Trophoblast cell (in vitro differentiated cells and primary cell): ENCODE measurements around the gene SRGAP2B. TPM values are rescaled to one million over a fixed set of nuclear protein-coding genes. Genes with fewer than 3 reads are reported as not detected.
"Not testable (repeated sequence)": the region's sequence is repeated elsewhere in the genome, so short reads cannot be mapped to it uniquely, and the experiment has no call there.

Experiments used
- DNase-seq, 2 donors: peaks; one replicate each; pipeline ENCODE4 v3.0.0-alpha.2; 2016
- H2AFZ ChIP-seq: 2 replicates; pipeline ENCODE4 v1.6.1; 2013; ENCODE audit warnings: low read length, moderate library complexity, mild to moderate bottlenecking; ENCODE audit not compliant: insufficient read depth, poor library complexity
- H2AK5ac ChIP-seq: 2 replicates; pipeline ENCODE4 v1.6.1; 2013; ENCODE audit warnings: mild to moderate bottlenecking, low read length
- H2BK120ac ChIP-seq: 2 replicates; pipeline ENCODE4 v1.6.1; 2013; ENCODE audit warnings: low read length, mild to moderate bottlenecking, moderate library complexity; ENCODE audit not compliant: insufficient read depth, poor library complexity
- H2BK12ac ChIP-seq: 2 replicates; pipeline ENCODE4 v1.6.1; 2013; ENCODE audit warnings: mild to moderate bottlenecking, low read length, moderate library complexity
- H2BK5ac ChIP-seq: 2 replicates; pipeline ENCODE4 v1.6.1; 2013; ENCODE audit warnings: low read length, low read depth, moderate library complexity, mild to moderate bottlenecking; ENCODE audit not compliant: poor library complexity
- H3K14ac ChIP-seq: 2 replicates; pipeline ENCODE4 v1.6.1; 2013; ENCODE audit warnings: mild to moderate bottlenecking, low read length
- H3K18ac ChIP-seq: 2 replicates; pipeline ENCODE4 v1.6.1; 2013; ENCODE audit warnings: mild to moderate bottlenecking, low read length
- H3K23ac ChIP-seq: 2 replicates; pipeline ENCODE4 v1.6.1; 2013; ENCODE audit warnings: low read length
- H3K27ac ChIP-seq: 2 replicates; pipeline ENCODE4 v1.5.1; 2013; ENCODE audit warnings: low read depth, mild to moderate bottlenecking, inconsistent platforms, low read length, moderate library complexity
- H3K27me3 ChIP-seq: 2 replicates; pipeline ENCODE4 v1.6.1; 2013; ENCODE audit warnings: inconsistent platforms, mild to moderate bottlenecking, low read length, moderate library complexity; ENCODE audit not compliant: insufficient read depth
- H3K36me3 ChIP-seq, 2 experiments: 1 replicate in 1 of 2; 2 replicates in 1 of 2; pipeline ENCODE4 v1.6.1; 2013; ENCODE audit warnings: low read length in 2 of 2, mild to moderate bottlenecking in 2 of 2, moderate library complexity in 1 of 2; ENCODE audit not compliant: insufficient read depth in 2 of 2, control insufficient read depth in 1 of 2
- H3K4ac ChIP-seq: 2 replicates; pipeline ENCODE4 v1.6.1; 2013; ENCODE audit warnings: low read depth, mild to moderate bottlenecking, low read length, moderate library complexity
- H3K4me1 ChIP-seq, 2 experiments: 1 replicate in 1 of 2; 2 replicates in 1 of 2; pipeline ENCODE4 v1.6.1; 2013; ENCODE audit warnings: low read length in 2 of 2, mild to moderate bottlenecking in 2 of 2, moderate library complexity in 1 of 2; ENCODE audit not compliant: insufficient read depth in 2 of 2, control insufficient read depth in 1 of 2
- H3K4me2 ChIP-seq: 2 replicates; pipeline ENCODE4 v1.6.1; 2013; ENCODE audit warnings: inconsistent platforms, mild to moderate bottlenecking, low read length, moderate library complexity
- H3K4me3 ChIP-seq: 2 replicates; pipeline ENCODE4 v1.5.1; 2013; ENCODE audit warnings: mild to moderate bottlenecking, low read depth, low read length, inconsistent platforms
- H3K79me1 ChIP-seq: one replicate; pipeline ENCODE4 v1.6.1; 2013; ENCODE audit warnings: low read length
- H3K79me2 ChIP-seq: 2 replicates; pipeline ENCODE4 v1.6.1; 2013; ENCODE audit warnings: low read length, mild to moderate bottlenecking; ENCODE audit not compliant: control insufficient read depth, insufficient read depth, poor library complexity
- H3K9ac ChIP-seq: 2 replicates; pipeline ENCODE4 v1.6.1; 2013; ENCODE audit warnings: mild to moderate bottlenecking, low read length
- H3K9me3 ChIP-seq: 2 replicates; pipeline ENCODE4 v1.6.1; 2013; ENCODE audit warnings: low read depth, mild to moderate bottlenecking, control low read depth, inconsistent platforms, low read length; ENCODE audit not compliant: insufficient read depth
- H4K12ac ChIP-seq: 2 replicates; pipeline ENCODE4 v1.6.1; 2013; ENCODE audit warnings: low read depth, mild to moderate bottlenecking, low read length, moderate library complexity
- H4K8ac ChIP-seq: 2 replicates; pipeline ENCODE4 v1.6.1; 2013; ENCODE audit warnings: low read depth, mild to moderate bottlenecking, low read length, moderate library complexity
- H4K91ac ChIP-seq: one replicate; pipeline ENCODE4 v1.6.1; 2013; ENCODE audit warnings: low read depth, mild to moderate bottlenecking, low read length, moderate library complexity
- WGBS: extraction: QIAGEN DNeasy Blood & Tissue Kit; methylation state at CpG from one replicate; pipeline ENCODE4 v1.1.7; 2013; ENCODE audit warnings: missing lambda C conversion rate; ENCODE audit not compliant: insufficient read length, insufficient coverage; ENCODE audit errors: extremely low coverage; 5-methylcytosine and 5-hydroxymethylcytosine counted together
- polyA plus RNA-seq: library from polyadenylated mRNA; stranded (reverse); fragments of 200-250 nt; gene quantifications from 2 replicates; pipeline ENCODE4 v1.2.3, GENCODE V29; 2013

Gene SRGAP2B
- polyA plus RNA-seq, result 19.8 and 22.6 TPM in 2 replicates

DNA sequence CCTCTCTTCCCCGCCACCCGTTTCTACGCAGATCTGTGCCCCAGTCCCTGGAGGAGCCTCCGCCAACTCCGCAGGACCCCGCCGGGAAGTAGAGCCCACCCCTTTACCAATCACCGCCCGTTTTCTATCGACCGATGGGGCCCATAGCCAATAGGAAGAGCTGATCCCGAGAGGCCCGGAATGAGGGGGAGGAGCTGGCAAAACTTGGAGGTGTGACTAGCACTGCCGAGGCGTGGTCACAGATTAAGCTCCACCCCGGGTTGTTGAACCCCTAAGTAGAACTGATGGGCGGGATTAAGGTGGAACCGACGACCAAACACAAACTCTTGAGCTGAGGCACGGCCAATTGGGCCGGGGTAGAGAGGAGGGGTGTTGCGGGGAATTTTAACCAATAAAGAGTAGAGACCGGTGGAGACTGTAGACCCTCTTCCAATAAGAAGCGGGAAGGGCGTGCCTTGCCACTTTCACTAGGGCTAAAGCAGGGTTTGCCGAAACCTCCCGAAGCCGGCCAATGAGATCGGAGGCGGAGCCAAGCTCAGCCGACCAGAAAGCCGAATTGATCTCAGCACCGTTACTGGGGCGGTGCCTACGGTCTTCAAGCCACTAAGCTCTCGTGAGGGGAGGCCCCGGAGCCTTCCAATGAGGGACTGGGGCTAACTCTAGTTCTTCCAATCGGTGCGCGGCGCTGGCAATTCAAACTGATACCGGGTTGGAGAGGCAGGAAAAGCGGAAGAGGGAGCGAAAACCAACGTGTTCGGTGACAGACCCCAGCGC, at the start of gene SRGAP2B, which contains the start of gene FAM72D:
TSS of gene SRGAP2B (minus strand) at position 45 of the 774 bp plus-strand sequence. CDS start 2,427 bp downstream, outside the sequence.
TSS of gene FAM72D (plus strand) at position 691 of the 774 bp plus-strand sequence. CDS start 874 bp downstream, outside the sequence.
- H3K36me3 ChIP-seq, H2BK5ac ChIP-seq, H3K9ac ChIP-seq, H3K14ac ChIP-seq, H2AFZ ChIP-seq, H4K12ac ChIP-seq, H3K18ac ChIP-seq, H3K4me1 ChIP-seq, H3K4ac ChIP-seq, H4K91ac ChIP-seq, H3K4me2 ChIP-seq, H4K8ac ChIP-seq, H3K27ac ChIP-seq, H3K27me3 ChIP-seq, H3K9me3 ChIP-seq, H3K79me1 ChIP-seq, H2BK120ac ChIP-seq, H2BK12ac ChIP-seq, H2AK5ac ChIP-seq, H3K23ac ChIP-seq, DNase-seq, H3K79me2 ChIP-seq: not testable (repeated sequence)
- no CpG with 5 or more reads among the region's 47 CpGs for WGBS
- H3K4me3 ChIP-seq, result peak within 1 kb of the TSS; percentile 69

DNA sequence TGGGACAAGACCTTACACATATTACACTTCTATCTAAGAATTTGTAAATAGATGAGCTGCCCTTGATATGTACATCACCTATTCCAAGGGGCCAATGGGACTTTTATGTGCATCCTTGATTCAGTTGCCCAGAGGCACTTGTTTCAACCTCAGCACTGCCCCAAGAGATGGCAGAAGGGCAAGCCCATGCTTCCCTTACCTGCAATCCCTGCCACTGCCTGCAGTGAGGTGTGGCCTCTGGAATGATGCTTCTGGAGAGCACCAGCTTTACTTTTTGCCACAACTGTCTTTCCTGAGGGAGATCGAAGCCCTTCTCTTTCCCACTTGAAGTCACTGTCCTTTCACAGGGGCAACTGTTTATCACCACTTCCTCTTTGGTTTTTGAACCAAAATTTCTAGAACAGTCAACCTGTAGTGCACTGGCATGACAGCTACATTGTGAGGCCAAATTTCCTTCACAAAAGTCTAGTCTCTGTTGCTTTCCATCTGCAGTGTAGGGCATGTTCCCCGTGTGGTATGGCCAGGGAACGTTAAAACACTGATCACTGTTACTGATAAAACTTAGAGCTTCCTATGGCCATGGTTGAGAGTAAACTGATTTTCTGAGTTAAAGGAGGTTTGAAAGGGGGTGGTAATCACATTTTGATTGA, 49.3 kb upstream of the SRGAP2B start:
- H3K18ac ChIP-seq, H3K23ac ChIP-seq, H3K4me3 ChIP-seq, H3K79me2 ChIP-seq, H2AK5ac ChIP-seq, H2AFZ ChIP-seq, H4K8ac ChIP-seq, DNase-seq, H3K36me3 ChIP-seq, H3K4me2 ChIP-seq, H3K79me1 ChIP-seq, H2BK120ac ChIP-seq, H3K4ac ChIP-seq, H3K9ac ChIP-seq, H3K27ac ChIP-seq, H2BK5ac ChIP-seq, H3K14ac ChIP-seq, H4K91ac ChIP-seq, H3K27me3 ChIP-seq, H4K12ac ChIP-seq, H3K9me3 ChIP-seq, H3K4me1 ChIP-seq, H2BK12ac ChIP-seq: not testable (repeated sequence)
- no CpG with 5 or more reads among the region's 3 CpGs for WGBS

GRCh38 chr1:145140549-145140948, 45.4 kb upstream of the SRGAP2B start:
- not testable (repeated sequence) for H2AFZ ChIP-seq, H2BK120ac ChIP-seq, H3K4me1 ChIP-seq, DNase-seq, H3K9ac ChIP-seq, H2BK12ac ChIP-seq, H3K4me2 ChIP-seq, H2AK5ac ChIP-seq, H3K9me3 ChIP-seq, H3K79me1 ChIP-seq, H3K27me3 ChIP-seq, H4K91ac ChIP-seq, H3K36me3 ChIP-seq, H3K4ac ChIP-seq, H2BK5ac ChIP-seq, H3K27ac ChIP-seq, H4K12ac ChIP-seq, H3K14ac ChIP-seq, H3K23ac ChIP-seq, H3K4me3 ChIP-seq, H3K18ac ChIP-seq, H4K8ac ChIP-seq, H3K79me2 ChIP-seq
- no CpG with 5 or more reads among the region's 2 CpGs for WGBS

GRCh38 chr1:145134476-145134875, 39.3 kb upstream of the SRGAP2B start:
- H2AK5ac ChIP-seq, DNase-seq, H4K91ac ChIP-seq, H3K4me2 ChIP-seq, H3K4me3 ChIP-seq, H3K23ac ChIP-seq, H3K9me3 ChIP-seq, H3K14ac ChIP-seq, H3K27ac ChIP-seq, H2AFZ ChIP-seq, H3K4ac ChIP-seq, H3K9ac ChIP-seq, H3K18ac ChIP-seq, H4K12ac ChIP-seq, H3K27me3 ChIP-seq, H3K36me3 ChIP-seq, H3K4me1 ChIP-seq, H4K8ac ChIP-seq, H2BK5ac ChIP-seq, H3K79me1 ChIP-seq, H2BK120ac ChIP-seq, H3K79me2 ChIP-seq, H2BK12ac ChIP-seq: not testable (repeated sequence)
- WGBS, result no CpG with 5 or more reads among the region's 1 CpG
